Measurements from ENCODE around the gene ZNF45.

DNA sequence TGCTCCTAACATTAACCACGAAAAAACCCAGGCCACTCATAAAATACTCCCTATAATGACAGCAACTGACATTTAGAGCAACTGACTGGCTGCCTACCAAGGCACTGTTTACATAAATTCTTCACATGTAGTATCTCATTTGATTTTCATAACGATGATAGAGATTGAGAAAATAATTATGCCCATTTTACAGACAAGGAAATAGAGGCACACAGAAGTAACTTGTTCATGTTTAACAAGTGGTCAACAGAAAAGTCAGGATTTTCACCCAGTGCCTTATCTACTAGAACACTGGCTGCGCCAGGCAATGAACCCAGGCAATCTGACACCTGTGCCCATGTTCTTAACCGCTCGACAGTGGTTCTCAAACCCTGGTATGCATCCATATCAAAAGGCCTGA, 6.3 kb downstream of the ZNF45 start:
- TF ChIP-seq, protein P1, sequence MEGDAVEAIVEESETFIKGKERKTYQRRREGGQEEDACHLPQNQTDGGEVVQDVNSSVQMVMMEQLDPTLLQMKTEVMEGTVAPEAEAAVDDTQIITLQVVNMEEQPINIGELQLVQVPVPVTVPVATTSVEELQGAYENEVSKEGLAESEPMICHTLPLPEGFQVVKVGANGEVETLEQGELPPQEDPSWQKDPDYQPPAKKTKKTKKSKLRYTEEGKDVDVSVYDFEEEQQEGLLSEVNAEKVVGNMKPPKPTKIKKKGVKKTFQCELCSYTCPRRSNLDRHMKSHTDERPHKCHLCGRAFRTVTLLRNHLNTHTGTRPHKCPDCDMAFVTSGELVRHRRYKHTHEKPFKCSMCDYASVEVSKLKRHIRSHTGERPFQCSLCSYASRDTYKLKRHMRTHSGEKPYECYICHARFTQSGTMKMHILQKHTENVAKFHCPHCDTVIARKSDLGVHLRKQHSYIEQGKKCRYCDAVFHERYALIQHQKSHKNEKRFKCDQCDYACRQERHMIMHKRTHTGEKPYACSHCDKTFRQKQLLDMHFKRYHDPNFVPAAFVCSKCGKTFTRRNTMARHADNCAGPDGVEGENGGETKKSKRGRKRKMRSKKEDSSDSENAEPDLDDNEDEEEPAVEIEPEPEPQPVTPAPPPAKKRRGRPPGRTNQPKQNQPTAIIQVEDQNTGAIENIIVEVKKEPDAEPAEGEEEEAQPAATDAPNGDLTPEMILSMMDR (IDR thresholded peaks at IDR 0.05), result no peak
- TF ChIP-seq TCF7 (CRISPR knock-in tag; IDR thresholded peaks at IDR 0.05; ENCODE audit: low read depth), result no peak
- no peak for TF ChIP-seq NR2C2 (CRISPR knock-in tag; IDR thresholded peaks at IDR 0.05)
- no peak for TF ChIP-seq IRF2 (CRISPR knock-in tag; IDR thresholded peaks at IDR 0.05; ENCODE audit: borderline replicate concordance, low read depth)
- TF ChIP-seq, protein P2, sequence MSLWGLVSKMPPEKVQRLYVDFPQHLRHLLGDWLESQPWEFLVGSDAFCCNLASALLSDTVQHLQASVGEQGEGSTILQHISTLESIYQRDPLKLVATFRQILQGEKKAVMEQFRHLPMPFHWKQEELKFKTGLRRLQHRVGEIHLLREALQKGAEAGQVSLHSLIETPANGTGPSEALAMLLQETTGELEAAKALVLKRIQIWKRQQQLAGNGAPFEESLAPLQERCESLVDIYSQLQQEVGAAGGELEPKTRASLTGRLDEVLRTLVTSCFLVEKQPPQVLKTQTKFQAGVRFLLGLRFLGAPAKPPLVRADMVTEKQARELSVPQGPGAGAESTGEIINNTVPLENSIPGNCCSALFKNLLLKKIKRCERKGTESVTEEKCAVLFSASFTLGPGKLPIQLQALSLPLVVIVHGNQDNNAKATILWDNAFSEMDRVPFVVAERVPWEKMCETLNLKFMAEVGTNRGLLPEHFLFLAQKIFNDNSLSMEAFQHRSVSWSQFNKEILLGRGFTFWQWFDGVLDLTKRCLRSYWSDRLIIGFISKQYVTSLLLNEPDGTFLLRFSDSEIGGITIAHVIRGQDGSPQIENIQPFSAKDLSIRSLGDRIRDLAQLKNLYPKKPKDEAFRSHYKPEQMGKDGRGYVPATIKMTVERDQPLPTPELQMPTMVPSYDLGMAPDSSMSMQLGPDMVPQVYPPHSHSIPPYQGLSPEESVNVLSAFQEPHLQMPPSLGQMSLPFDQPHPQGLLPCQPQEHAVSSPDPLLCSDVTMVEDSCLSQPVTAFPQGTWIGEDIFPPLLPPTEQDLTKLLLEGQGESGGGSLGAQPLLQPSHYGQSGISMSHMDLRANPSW (CRISPR knock-in tag; conservative IDR thresholded peaks at IDR 0.05; ENCODE audit: low read depth), result no peak
- TF ChIP-seq, protein P3, sequence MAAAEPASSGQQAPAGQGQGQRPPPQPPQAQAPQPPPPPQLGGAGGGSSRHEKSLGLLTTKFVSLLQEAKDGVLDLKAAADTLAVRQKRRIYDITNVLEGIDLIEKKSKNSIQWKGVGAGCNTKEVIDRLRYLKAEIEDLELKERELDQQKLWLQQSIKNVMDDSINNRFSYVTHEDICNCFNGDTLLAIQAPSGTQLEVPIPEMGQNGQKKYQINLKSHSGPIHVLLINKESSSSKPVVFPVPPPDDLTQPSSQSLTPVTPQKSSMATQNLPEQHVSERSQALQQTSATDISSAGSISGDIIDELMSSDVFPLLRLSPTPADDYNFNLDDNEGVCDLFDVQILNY (CRISPR knock-in tag; IDR thresholded peaks at IDR 0.05), result no peak
- TF ChIP-seq, protein P4, sequence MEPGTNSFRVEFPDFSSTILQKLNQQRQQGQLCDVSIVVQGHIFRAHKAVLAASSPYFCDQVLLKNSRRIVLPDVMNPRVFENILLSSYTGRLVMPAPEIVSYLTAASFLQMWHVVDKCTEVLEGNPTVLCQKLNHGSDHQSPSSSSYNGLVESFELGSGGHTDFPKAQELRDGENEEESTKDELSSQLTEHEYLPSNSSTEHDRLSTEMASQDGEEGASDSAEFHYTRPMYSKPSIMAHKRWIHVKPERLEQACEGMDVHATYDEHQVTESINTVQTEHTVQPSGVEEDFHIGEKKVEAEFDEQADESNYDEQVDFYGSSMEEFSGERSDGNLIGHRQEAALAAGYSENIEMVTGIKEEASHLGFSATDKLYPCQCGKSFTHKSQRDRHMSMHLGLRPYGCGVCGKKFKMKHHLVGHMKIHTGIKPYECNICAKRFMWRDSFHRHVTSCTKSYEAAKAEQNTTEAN (CRISPR knock-in tag; IDR thresholded peaks at IDR 0.05), result no peak
- no peak for TF ChIP-seq ZNF121 (CRISPR knock-in tag; IDR thresholded peaks at IDR 0.05)
- TF ChIP-seq SMAD3 (CRISPR knock-in tag; IDR thresholded peaks at IDR 0.05; ENCODE audit: borderline replicate concordance), result no peak
- TF ChIP-seq, protein P5, sequence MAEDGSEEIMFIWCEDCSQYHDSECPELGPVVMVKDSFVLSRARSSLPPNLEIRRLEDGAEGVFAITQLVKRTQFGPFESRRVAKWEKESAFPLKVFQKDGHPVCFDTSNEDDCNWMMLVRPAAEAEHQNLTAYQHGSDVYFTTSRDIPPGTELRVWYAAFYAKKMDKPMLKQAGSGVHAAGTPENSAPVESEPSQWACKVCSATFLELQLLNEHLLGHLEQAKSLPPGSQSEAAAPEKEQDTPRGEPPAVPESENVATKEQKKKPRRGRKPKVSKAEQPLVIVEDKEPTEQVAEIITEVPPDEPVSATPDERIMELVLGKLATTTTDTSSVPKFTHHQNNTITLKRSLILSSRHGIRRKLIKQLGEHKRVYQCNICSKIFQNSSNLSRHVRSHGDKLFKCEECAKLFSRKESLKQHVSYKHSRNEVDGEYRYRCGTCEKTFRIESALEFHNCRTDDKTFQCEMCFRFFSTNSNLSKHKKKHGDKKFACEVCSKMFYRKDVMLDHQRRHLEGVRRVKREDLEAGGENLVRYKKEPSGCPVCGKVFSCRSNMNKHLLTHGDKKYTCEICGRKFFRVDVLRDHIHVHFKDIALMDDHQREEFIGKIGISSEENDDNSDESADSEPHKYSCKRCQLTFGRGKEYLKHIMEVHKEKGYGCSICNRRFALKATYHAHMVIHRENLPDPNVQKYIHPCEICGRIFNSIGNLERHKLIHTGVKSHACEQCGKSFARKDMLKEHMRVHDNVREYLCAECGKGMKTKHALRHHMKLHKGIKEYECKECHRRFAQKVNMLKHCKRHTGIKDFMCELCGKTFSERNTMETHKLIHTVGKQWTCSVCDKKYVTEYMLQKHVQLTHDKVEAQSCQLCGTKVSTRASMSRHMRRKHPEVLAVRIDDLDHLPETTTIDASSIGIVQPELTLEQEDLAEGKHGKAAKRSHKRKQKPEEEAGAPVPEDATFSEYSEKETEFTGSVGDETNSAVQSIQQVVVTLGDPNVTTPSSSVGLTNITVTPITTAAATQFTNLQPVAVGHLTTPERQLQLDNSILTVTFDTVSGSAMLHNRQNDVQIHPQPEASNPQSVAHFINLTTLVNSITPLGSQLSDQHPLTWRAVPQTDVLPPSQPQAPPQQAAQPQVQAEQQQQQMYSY (CRISPR knock-in tag; IDR thresholded peaks at IDR 0.05), result no peak
- TF ChIP-seq ELF4 (CRISPR knock-in tag; IDR thresholded peaks at IDR 0.05; ENCODE audit: low read depth), result no peak

Data from WTC11 (cell line).